Erythroblast (primary cell): ENCODE data around the gene NFKBIL1.

Source experiments
- GATA1 ChIP-seq: IDR thresholded peaks from 2 replicates; pipeline ENCODE4 v1.6.1; 2011; ENCODE audit warnings: low read depth, mild to moderate bottlenecking, control low read depth, low read length, moderate library complexity
- POLR2A ChIP-seq: IDR thresholded peaks from 2 replicates; pipeline ENCODE4 v1.6.1; 2011; ENCODE audit warnings: mild to moderate bottlenecking, low read length

DNA sequence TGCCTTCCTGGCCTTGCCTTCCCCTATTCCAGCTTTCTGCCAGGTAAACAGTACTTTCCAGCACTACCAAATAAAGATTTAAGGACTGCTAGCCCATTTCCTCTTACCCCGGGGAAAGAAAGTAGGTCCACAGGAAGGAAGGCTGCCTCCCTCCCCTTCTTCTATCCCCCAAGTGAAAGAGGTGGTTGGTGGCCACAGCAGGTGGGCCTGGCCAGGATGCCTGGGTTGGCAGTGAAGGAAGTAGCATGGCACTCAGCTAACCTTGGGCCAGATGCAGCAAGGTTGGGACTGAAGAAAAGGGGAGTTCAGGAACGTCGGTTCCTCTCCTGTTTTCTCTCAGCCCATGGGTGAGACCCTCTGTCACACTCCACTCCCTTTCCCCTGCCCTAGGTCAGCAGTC is 8.9 kb downstream of the NFKBIL1 start:
- TF ChIP-seq POLR2A, result no peak
- TF ChIP-seq GATA1, result no peak
